GM18519 (cell line): ENCODE results near the gene SLX4IP.

Source experiments
- ATAC-seq: cut with Tn5 transposase; IDR thresholded peaks from one replicate; pipeline ENCODE4 v1.9.1; 2021; ENCODE audit warnings: mild to moderate bottlenecking, moderate library complexity; ENCODE audit not compliant: unreplicated experiment, low FRiP score

Gene SLX4IP

GRCh38 chr20:10513061-10513460 is 78.0 kb downstream of the SLX4IP start:
- no peak for ATAC-seq

DNA sequence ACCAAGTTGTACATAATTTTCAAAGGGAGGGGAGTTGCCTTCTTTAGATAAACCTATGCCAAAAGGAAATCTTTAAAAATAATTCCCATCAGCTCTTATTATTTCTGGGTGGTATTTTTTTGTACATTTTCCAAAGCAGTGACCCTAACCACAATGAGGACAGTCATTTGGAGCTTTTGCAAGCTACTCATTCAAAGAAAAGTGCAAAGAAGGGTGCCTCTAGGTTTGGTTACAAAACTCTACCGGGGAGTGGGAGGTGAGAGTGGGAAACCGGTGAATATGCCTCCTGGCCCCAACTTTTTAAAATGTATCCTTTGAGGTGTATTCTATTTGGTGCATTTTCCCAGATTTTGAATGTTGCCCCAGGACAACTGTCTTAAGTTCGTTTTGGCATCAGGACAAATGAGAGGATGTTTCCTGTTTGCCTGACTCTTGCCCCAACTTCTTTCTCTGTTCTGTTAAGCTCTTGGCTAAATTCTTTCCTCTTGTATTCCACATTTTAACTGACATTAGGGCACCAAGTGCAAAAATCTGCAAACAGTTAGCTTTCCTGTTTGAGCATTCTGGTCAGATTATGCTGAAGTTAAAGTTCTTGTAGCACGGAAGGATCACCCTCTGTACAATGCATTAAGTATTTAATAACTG is 78.9 kb downstream of the SLX4IP start:
- no peak for ATAC-seq

- ATAC-seq: no peak
Measured at GRCh38 chr20:10516529-10516928, 81.4 kb downstream of the SLX4IP start.

DNA sequence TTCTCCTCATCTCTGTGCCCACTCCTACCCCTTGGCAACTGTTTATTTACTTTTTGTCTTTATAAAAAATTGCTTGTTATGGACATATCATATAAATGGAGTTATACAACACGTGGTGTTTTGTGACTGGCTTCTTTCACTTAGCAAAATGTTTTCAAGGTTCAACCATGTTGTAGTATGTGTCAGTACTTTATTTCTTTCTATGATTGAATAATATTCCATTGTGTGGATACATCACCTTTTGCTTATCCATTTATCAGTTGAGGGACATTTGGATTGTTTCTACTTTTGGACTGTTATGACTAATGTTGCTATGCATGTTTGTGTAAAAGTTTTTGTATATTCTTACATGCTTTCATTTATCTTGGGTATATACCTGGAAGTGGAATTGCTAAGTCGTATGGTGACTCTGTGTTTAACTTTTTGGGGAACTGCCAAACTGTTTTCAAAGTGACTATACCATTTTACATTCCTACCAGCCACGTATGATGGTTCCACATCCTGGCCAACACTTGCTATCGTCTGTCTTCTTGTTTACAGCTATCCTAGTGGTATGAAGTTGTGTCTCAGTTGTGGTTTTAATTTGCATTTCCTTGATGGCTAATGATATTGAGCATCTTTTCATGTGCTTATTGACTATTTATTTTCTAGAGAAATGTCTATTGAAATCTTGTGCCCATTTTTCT is 84.4 kb downstream of the SLX4IP start:
- no peak for ATAC-seq

DNA sequence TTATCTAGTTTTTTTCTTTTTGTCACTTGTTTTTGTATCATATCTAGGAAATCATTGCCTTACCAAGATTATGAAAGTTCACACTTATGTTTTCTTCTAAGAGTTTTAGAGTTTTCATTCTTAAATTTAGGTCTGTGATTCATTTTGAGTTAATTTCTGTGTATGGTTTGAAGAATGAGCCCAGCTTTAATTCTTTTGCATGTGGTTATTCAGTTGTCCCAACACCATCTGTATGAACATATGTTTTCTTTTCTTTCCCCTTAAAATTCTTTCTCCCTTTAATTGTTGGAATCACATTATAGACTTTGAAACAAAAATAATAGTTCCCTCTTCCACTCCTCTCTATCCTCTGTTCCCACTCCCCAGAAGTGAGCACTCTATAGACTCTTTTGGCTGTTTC is 85.4 kb downstream of the SLX4IP start:
- no peak for ATAC-seq

DNA sequence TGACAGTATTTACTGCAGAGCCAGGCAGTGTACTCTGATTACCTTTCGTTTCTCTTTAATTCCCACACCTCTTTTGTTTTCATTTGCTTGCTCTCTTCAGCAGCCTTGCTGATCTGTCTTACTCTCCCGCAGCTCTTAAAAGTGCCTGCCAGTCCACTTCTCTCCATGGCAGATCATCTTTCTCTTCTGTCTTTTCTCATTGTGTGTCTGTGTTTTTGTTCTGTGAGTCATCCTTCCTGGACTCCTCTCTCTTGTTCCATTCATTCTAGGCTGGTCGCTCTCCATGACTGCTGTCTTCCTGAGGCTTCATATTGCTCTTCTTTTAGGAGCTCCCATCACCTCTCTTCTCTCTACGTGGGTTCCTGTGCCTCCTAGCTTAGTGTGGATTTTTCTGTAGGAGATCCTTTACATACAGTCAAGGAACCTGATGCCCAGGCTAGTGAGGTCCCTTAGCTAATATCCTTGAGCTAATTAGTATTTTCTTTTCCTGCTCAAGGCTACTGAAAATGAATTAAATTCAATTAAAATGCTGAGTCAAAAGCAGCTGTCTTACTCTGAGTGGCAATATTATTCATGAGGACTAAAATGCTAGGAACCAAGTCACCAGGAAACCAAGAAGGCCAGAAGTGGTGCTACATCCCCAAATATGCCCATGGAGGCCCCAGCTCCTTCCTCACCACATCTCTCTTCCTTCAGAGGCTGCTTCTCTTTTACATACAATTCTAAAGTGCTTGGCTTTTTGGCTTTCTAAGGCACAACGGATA is 86.1 kb downstream of the SLX4IP start:
- ATAC-seq: no peak

GRCh38 chr20:10521836-10522235 is 86.7 kb downstream of the SLX4IP start:
- ATAC-seq: no peak

DNA sequence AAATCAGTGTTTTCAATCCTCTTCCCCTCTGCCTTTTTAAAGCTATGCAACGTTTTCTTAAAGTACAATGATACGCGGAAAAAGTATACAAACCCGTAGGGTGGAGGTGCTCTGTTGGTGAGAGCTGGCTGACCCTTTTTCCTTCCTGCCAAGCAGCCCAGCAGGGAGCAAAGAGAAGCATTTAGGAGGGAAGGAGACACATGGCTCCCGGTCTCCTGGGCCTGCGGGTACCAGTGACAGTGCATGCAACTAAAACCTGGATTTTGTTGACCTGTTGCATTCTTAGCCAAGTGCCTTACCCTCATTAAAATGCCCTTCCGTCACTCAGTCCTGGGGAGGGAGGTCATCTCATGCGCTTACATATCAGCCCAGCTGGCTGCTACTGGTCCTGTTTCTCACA is 87.2 kb downstream of the SLX4IP start:
- ATAC-seq: no peak

GRCh38 chr20:10523443-10523842 is 88.3 kb downstream of the SLX4IP start:
- ATAC-seq: no peak

DNA sequence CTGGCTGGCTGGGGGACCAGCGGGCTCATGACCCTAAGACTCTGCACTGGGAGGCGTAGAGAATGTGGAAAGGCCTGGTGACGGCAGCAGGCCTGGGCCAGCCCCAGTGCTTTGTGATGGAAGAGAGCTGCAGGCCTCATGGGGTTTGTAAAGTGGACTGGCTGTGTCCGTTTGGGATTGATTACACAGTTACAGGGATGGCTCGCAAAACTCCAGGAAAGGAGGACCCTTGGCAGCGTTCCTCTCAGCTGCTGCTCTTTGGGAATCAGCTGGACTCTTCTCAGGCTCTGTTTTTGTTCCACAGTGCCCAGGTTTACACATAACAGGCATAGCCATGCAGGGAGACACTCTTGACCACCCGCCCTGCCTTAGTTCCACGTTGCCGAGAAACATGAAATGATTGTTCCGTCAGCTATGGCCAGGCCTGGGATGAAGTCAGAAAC is 89.0 kb downstream of the SLX4IP start:
- no peak for ATAC-seq

DNA sequence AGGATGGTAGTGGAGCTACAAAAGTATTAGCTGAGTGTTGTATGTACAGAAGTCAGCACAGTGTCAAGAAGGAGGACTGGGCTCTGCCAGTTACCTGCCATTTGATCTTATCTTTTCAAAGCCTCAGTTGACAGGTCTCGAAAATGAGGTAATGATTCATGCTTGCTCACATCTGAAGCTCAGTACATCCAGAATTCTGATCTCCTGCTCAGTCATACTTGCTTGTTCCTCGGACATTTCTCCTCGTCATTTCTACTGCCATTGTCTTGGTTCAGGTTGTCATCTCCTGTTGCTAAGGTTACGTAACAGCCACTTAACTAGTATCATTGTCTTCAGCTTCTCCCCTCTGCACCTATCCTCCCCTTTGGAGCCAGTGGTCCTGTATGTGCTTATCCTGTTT is 89.5 kb downstream of the SLX4IP start:
- ATAC-seq: no peak

GRCh38 chr20:10527781-10528180 is 92.7 kb downstream of the SLX4IP start:
- no peak for ATAC-seq

DNA sequence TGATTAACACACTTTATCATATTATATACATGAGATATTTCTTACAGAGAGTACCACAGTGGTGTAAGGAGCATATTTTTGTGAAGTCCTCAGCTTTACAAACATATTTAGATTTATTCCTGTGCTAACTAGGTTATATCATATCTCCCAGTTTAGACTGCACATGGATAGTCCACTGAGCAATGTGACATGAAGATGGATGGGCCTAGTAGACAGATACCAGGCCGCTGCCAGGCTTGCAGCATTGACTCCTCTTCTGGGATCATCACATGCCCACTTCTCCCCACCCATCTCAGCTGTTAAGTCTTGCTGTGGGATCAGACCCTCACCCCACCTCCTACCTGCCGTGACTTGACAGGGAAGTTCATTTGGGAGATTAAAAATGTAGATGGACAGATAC is 95.8 kb downstream of the SLX4IP start:
- no peak for ATAC-seq

GRCh38 chr20:10531848-10532247 is 96.7 kb downstream of the SLX4IP start:
- no peak for ATAC-seq

DNA sequence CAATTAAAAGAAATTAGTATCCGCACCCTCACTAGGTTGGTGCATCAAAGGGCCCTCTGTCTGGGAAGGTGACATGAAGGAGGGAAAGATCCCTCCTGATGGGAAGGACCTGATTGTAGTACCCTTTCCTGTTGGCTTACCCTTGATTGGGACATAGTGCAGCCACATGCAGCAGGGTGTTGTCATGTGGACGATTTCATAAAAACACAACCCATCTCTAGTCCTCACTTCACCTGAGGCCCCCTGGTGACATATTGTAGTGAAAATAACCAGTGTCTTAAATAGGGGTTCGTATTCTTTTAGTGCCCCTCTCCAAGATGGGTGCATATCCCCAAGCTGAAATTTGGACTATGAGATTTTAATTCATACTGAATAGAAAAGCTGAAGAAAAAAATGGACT is 97.3 kb downstream of the SLX4IP start:
- no peak for ATAC-seq

DNA sequence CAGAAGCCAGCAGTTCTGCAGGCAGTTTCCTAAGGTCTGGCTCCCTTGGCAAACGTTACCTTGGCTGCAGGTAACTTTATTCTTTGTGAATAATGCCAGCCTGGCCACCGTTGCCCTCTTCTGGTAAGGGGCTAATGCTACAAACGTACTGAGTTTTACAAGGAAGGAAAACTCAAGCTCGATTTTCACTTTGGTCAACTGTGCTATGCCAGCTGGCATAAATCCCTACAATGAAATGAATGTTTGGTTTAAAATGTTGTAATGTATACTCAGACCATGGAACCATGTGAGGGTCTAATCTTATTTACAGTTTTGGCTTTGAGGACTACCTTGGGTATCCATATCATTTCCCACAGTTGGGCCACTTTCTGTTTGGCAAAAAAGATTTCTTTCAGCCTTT is 101.4 kb downstream of the SLX4IP start:
- no peak for ATAC-seq

- ATAC-seq: no peak
Measured at GRCh38 chr20:10537850-10538480, 102.9 kb downstream of the SLX4IP start.

DNA sequence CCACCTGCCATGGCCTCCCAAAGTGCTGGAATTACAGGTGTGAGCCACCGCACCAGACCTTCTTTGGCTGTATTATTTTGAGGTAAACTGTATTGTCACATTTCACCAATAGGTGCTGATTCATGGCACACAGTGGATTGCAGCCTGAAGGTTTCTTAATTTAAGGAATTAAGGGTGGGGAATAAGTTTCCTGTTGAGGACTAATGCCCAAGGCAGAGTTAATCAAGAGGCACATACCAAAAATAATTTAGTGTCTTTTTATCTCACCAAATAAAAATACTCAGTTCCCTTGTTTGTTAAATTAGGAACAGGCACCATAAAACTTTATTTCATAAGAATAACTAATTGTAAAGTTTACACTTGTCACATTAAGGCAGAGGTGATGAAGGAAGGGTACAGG is 103.7 kb downstream of the SLX4IP start:
- no peak for ATAC-seq

DNA sequence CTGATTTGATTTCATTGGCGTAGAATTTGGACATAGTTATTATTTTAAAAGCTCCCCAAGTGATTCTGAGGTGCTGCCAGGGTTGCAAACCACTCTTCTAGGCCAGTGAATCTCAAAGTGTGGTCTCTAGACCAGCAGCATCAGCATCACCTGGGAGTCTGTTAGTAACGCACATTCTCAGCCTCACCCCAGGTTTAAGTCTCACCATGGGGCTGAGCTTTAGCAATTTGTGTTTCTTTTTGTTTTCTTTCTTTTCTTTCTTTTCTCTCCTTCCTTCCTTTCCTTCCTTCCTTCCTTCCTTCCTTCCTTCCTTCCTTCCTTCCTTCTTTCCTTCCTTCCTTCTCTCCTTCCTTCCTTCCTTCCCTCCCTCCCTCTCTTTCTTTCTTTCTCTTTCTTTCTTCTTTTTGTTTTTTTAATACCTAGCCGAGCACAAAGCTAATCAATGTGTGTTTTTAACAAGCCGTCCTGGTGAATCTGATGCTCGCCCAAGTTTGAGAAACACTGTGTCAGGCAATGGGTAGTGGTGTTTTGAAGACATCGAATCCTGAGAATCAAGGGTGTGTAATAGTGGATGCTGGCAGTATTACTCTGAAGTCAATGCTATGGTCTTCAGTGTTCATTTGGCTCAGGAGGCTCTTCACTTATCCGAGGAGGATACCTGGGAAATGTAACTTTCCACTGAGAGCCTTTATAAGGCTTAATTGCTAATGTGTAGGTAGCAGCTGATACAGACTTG is 104.9 kb downstream of the SLX4IP start:
- no peak for ATAC-seq

GRCh38 chr20:10540636-10541493 is 105.8 kb downstream of the SLX4IP start:
- no peak for ATAC-seq
